ENCODE results near the gene RBBP6. TPM values are rescaled to one million over a fixed set of nuclear protein-coding genes. Genes with fewer than 3 reads are reported as not detected.
A peak's percentile ranks its signal among the peaks of the same experiment; 100 is the strongest.

The RBBP6 gene
- total and polyA plus RNA-seq, 9 donors: 21.6 to 44.2 (median 35.3) TPM

GRCh38 chr16:24504472-24505345, 34.7 kb upstream of the RBBP6 start:
- peak; percentile 71 for DNase-seq
- H3K9me3 ChIP-seq (replicated peaks; ENCODE audit: control insufficient read depth, low read depth, low read length): no peaks in the 10 kb centered on the region
- H3K4me3 ChIP-seq (ENCODE audit: low read length): no peak overlapping the region
- peaks cover 2% of the 10 kb centered on the region for H3K27me3 ChIP-seq (ENCODE audit: control insufficient read depth, insufficient read depth, low read length)
- no peak overlapping the region for H3K27ac ChIP-seq (ENCODE audit: low read length)
- 44% methylated on average over 17 of the region's 18 CpGs for WGBS (ENCODE audit: insufficient coverage)
- no peaks in the 10 kb centered on the region for H3K4me1 ChIP-seq (ENCODE audit: control insufficient read depth, insufficient read depth, low read length)
- no peaks in the 10 kb centered on the region for H3K36me3 ChIP-seq (ENCODE audit: control insufficient read depth, insufficient read depth, low read length)

GRCh38 chr16:24505959-24506358, 33.4 kb upstream of the RBBP6 start:
- Histone ChIP-seq H3K9me3 (replicated peaks; ENCODE audit: control insufficient read depth, low read depth, low read length) (no peaks in the 10 kb centered on the region), H3K4me3 (ENCODE audit: low read length) (no peak overlapping the region), H3K27ac (ENCODE audit: low read length) (no peak overlapping the region), H3K27me3 (ENCODE audit: control insufficient read depth, insufficient read depth, low read length) (peaks cover 2% of the 10 kb centered on the region), H3K36me3 (ENCODE audit: control insufficient read depth, insufficient read depth, low read length) (no peaks in the 10 kb centered on the region), H3K4me1 (ENCODE audit: control insufficient read depth, insufficient read depth, low read length) (no peaks in the 10 kb centered on the region)
- DNase-seq: no peak
- WGBS (ENCODE audit: insufficient coverage): 64% methylated on average over 1 of the region's 4 CpGs

GRCh38 chr16:24507959-24508480, 31.3 kb upstream of the RBBP6 start:
- WGBS (ENCODE audit: insufficient coverage): no CpG with 5 or more reads among the region's 5 CpGs
- Histone ChIP-seq H3K4me1 (ENCODE audit: control insufficient read depth, insufficient read depth, low read length) (no peaks in the 10 kb centered on the region), H3K27ac (ENCODE audit: low read length) (no peak overlapping the region), H3K36me3 (ENCODE audit: control insufficient read depth, insufficient read depth, low read length) (no peaks in the 10 kb centered on the region), H3K4me3 (ENCODE audit: low read length) (no peak overlapping the region), H3K27me3 (ENCODE audit: control insufficient read depth, insufficient read depth, low read length) (peaks cover 2% of the 10 kb centered on the region), H3K9me3 (replicated peaks; ENCODE audit: control insufficient read depth, low read depth, low read length) (no peaks in the 10 kb centered on the region)
- no peak for DNase-seq

GRCh38 chr16:24508614-24509013, 30.8 kb upstream of the RBBP6 start:
- Histone ChIP-seq H3K27ac (ENCODE audit: low read length) (no peak overlapping the region), H3K9me3 (replicated peaks; ENCODE audit: control insufficient read depth, low read depth, low read length) (no peaks in the 10 kb centered on the region), H3K36me3 (ENCODE audit: control insufficient read depth, insufficient read depth, low read length) (no peaks in the 10 kb centered on the region), H3K27me3 (ENCODE audit: control insufficient read depth, insufficient read depth, low read length) (peaks cover 2% of the 10 kb centered on the region), H3K4me1 (ENCODE audit: control insufficient read depth, insufficient read depth, low read length) (no peaks in the 10 kb centered on the region), H3K4me3 (ENCODE audit: low read length) (no peak overlapping the region)
- no peak for DNase-seq
- 54% methylated on average over 2 of the region's 3 CpGs for WGBS (ENCODE audit: insufficient coverage)

GRCh38 chr16:24509536-24509935, 29.8 kb upstream of the RBBP6 start:
- Histone ChIP-seq H3K27me3 (ENCODE audit: control insufficient read depth, insufficient read depth, low read length) (peaks cover 2% of the 10 kb centered on the region), H3K4me1 (ENCODE audit: control insufficient read depth, insufficient read depth, low read length) (no peaks in the 10 kb centered on the region), H3K9me3 (replicated peaks; ENCODE audit: control insufficient read depth, low read depth, low read length) (no peaks in the 10 kb centered on the region), H3K4me3 (ENCODE audit: low read length) (no peak overlapping the region), H3K27ac (ENCODE audit: low read length) (no peak overlapping the region), H3K36me3 (ENCODE audit: control insufficient read depth, insufficient read depth, low read length) (no peaks in the 10 kb centered on the region)
- 92% methylated on average over 2 of the region's 2 CpGs for WGBS (ENCODE audit: insufficient coverage)
- DNase-seq: no peak

- H3K36me3 ChIP-seq (ENCODE audit: control insufficient read depth, insufficient read depth, low read length): no peaks in the 10 kb centered on the region
- no peaks in the 10 kb centered on the region for H3K27me3 ChIP-seq (ENCODE audit: control insufficient read depth, insufficient read depth, low read length)
- no peak overlapping the region for H3K27ac ChIP-seq (ENCODE audit: low read length)
- H3K9me3 ChIP-seq (replicated peaks; ENCODE audit: control insufficient read depth, low read depth, low read length): no peaks in the 10 kb centered on the region
- no peaks in the 10 kb centered on the region for H3K4me1 ChIP-seq (ENCODE audit: control insufficient read depth, insufficient read depth, low read length)
- WGBS (ENCODE audit: insufficient coverage): no CpG with 5 or more reads among the region's 1 CpG
- no peak for DNase-seq
- H3K4me3 ChIP-seq (ENCODE audit: low read length): no peak overlapping the region
Observed at GRCh38 chr16:24511174-24511573, 28.2 kb upstream of the RBBP6 start.

GRCh38 chr16:24511792-24512191, 27.6 kb upstream of the RBBP6 start:
- H3K27ac ChIP-seq (ENCODE audit: low read length): no peak overlapping the region
- no peaks in the 10 kb centered on the region for H3K4me1 ChIP-seq (ENCODE audit: control insufficient read depth, insufficient read depth, low read length)
- no peaks in the 10 kb centered on the region for H3K36me3 ChIP-seq (ENCODE audit: control insufficient read depth, insufficient read depth, low read length)
- DNase-seq: no peak
- 69% methylated on average over 4 of the region's 5 CpGs for WGBS (ENCODE audit: insufficient coverage)
- H3K4me3 ChIP-seq (ENCODE audit: low read length): no peak overlapping the region
- no peaks in the 10 kb centered on the region for H3K9me3 ChIP-seq (replicated peaks; ENCODE audit: control insufficient read depth, low read depth, low read length)
- H3K27me3 ChIP-seq (ENCODE audit: control insufficient read depth, insufficient read depth, low read length): peaks cover under 1% of the 10 kb centered on the region

GRCh38 chr16:24514096-24514495, 25.3 kb upstream of the RBBP6 start:
- Histone ChIP-seq H3K9me3 (replicated peaks; ENCODE audit: control insufficient read depth, low read depth, low read length) (no peaks in the 10 kb centered on the region), H3K27ac (ENCODE audit: low read length) (no peak overlapping the region), H3K4me3 (ENCODE audit: low read length) (no peak overlapping the region), H3K4me1 (ENCODE audit: control insufficient read depth, insufficient read depth, low read length) (no peaks in the 10 kb centered on the region), H3K36me3 (ENCODE audit: control insufficient read depth, insufficient read depth, low read length) (no peaks in the 10 kb centered on the region), H3K27me3 (ENCODE audit: control insufficient read depth, insufficient read depth, low read length) (peaks cover 2% of the 10 kb centered on the region)
- 67% methylated on average over 1 of the region's 2 CpGs for WGBS (ENCODE audit: insufficient coverage)
- DNase-seq: no peak

- WGBS (ENCODE audit: insufficient coverage): 92% methylated on average over 3 of the region's 5 CpGs
- no peaks in the 10 kb centered on the region for H3K4me1 ChIP-seq (ENCODE audit: control insufficient read depth, insufficient read depth, low read length)
- H3K27ac ChIP-seq (ENCODE audit: low read length): no peak overlapping the region
- DNase-seq: no peak
- no peak overlapping the region for H3K4me3 ChIP-seq (ENCODE audit: low read length)
- H3K9me3 ChIP-seq (replicated peaks; ENCODE audit: control insufficient read depth, low read depth, low read length): no peaks in the 10 kb centered on the region
- no peaks in the 10 kb centered on the region for H3K36me3 ChIP-seq (ENCODE audit: control insufficient read depth, insufficient read depth, low read length)
- peaks cover 4% of the 10 kb centered on the region for H3K27me3 ChIP-seq (ENCODE audit: control insufficient read depth, insufficient read depth, low read length)
Observed at GRCh38 chr16:24515186-24515585, 24.2 kb upstream of the RBBP6 start.

- peak; percentile 88 for DNase-seq
- H3K36me3 ChIP-seq (ENCODE audit: control insufficient read depth, insufficient read depth, low read length): no peaks in the 10 kb centered on the region
- H3K27me3 ChIP-seq (ENCODE audit: control insufficient read depth, insufficient read depth, low read length): peaks cover 4% of the 10 kb centered on the region
- H3K9me3 ChIP-seq (replicated peaks; ENCODE audit: control insufficient read depth, low read depth, low read length): no peaks in the 10 kb centered on the region
- no peak overlapping the region for H3K27ac ChIP-seq (ENCODE audit: low read length)
- WGBS (ENCODE audit: insufficient coverage): 26% methylated on average over 4 of the region's 20 CpGs
- H3K4me1 ChIP-seq (ENCODE audit: control insufficient read depth, insufficient read depth, low read length): no peaks in the 10 kb centered on the region
- no peak overlapping the region for H3K4me3 ChIP-seq (ENCODE audit: low read length)
Observed at GRCh38 chr16:24516900-24517669, 22.3 kb upstream of the RBBP6 start.
